H9 (cell line): ENCODE results near the gene DIP2C. TPM values are rescaled to one million over a fixed set of nuclear protein-coding genes. Genes with fewer than 3 reads are reported as not detected.
A peak's percentile ranks its signal among the peaks of the same experiment; 100 is the strongest.

Experiments used
- DNase-seq: peaks from one replicate; pipeline ENCODE4 v3.0.0-alpha.2; 2017
- H2AFZ ChIP-seq: one replicate; pipeline ENCODE4 v1.6.1; 2013; ENCODE audit warnings: mild to moderate bottlenecking, low read length, control low read depth, moderate library complexity
- H2AK5ac ChIP-seq: 2 replicates; pipeline ENCODE4 v1.6.1; 2013; ENCODE audit warnings: low read length, control low read depth, mixed read lengths; ENCODE audit not compliant: insufficient read length
- H2BK120ac ChIP-seq: one replicate; pipeline ENCODE4 v1.6.1; 2013; ENCODE audit warnings: low read depth, mild to moderate bottlenecking, low read length, control low read depth, inconsistent platforms; ENCODE audit not compliant: poor library complexity, severe bottlenecking
- H2BK12ac ChIP-seq: 2 replicates; pipeline ENCODE4 v1.6.1; 2013; ENCODE audit warnings: low read length, control low read depth, mixed read lengths, low read depth; ENCODE audit not compliant: insufficient read length
- H2BK15ac ChIP-seq: 2 replicates; pipeline ENCODE4 v1.6.1; 2013; ENCODE audit warnings: low read depth, low read length, control low read depth
- H2BK20ac ChIP-seq: one replicate; pipeline ENCODE4 v1.6.1; 2013; ENCODE audit warnings: low read depth, mild to moderate bottlenecking, low read length, control low read depth, inconsistent platforms; ENCODE audit not compliant: poor library complexity, severe bottlenecking
- H2BK5ac ChIP-seq: 2 replicates; pipeline ENCODE4 v1.6.1; 2013; ENCODE audit warnings: low read length, control low read depth, mixed read lengths; ENCODE audit not compliant: insufficient read length
- H3K14ac ChIP-seq: 2 replicates; pipeline ENCODE4 v1.6.1; 2013; ENCODE audit warnings: low read length, control low read depth; ENCODE audit not compliant: insufficient read depth
- H3K18ac ChIP-seq: 2 replicates; pipeline ENCODE4 v1.6.1; 2013; ENCODE audit warnings: low read depth, mild to moderate bottlenecking, mixed read lengths, low read length, control low read depth; ENCODE audit not compliant: insufficient read length
- H3K23ac ChIP-seq: 2 replicates; pipeline ENCODE4 v1.6.1; 2013; ENCODE audit warnings: low read length, control low read depth, mixed read lengths, low read depth; ENCODE audit not compliant: insufficient read length
- H3K23me2 ChIP-seq: 2 replicates; pipeline ENCODE4 v1.6.1; 2013; ENCODE audit warnings: low read depth, mild to moderate bottlenecking, mixed read lengths, low read length, control low read depth; ENCODE audit not compliant: insufficient read length, poor library complexity, severe bottlenecking
- H3K27ac ChIP-seq: 2 replicates; pipeline ENCODE4 v1.5.1; 2013; ENCODE audit warnings: low read length, control low read depth, mixed read lengths, low read depth; ENCODE audit not compliant: insufficient read length
- H3K27me3 ChIP-seq: 2 replicates; pipeline ENCODE4 v1.6.1; 2013; ENCODE audit warnings: low read length, control low read depth, inconsistent platforms; ENCODE audit not compliant: insufficient read depth
- H3K4ac ChIP-seq: 2 replicates; pipeline ENCODE4 v1.6.1; 2013; ENCODE audit warnings: low read depth, mild to moderate bottlenecking, control low read depth, inconsistent platforms, low read length, moderate library complexity
- H3K4me1 ChIP-seq: 2 replicates; pipeline ENCODE4 v1.6.1; 2013; ENCODE audit warnings: low read length, control low read depth, inconsistent platforms; ENCODE audit not compliant: insufficient read depth
- H3K4me2 ChIP-seq: 2 replicates; pipeline ENCODE4 v1.6.1; 2013; ENCODE audit warnings: low read length, control low read depth, mixed read lengths; ENCODE audit not compliant: insufficient read length, insufficient read depth
- H3K56ac ChIP-seq: 2 replicates; pipeline ENCODE4 v1.6.1; 2013; ENCODE audit warnings: low read depth, mild to moderate bottlenecking, mixed read lengths, low read length, control low read depth; ENCODE audit not compliant: insufficient read length
- H3K79me1 ChIP-seq: 2 replicates; pipeline ENCODE4 v1.6.1; 2013; ENCODE audit warnings: low read depth, mild to moderate bottlenecking, moderate library complexity, low read length, control low read depth, inconsistent platforms; ENCODE audit not compliant: insufficient read depth, poor library complexity, severe bottlenecking
- H3K79me2 ChIP-seq: 2 replicates; pipeline ENCODE4 v1.6.1; 2013; ENCODE audit warnings: low read length, control low read depth, inconsistent platforms; ENCODE audit not compliant: insufficient read depth
- H3K9ac ChIP-seq: 2 replicates; pipeline ENCODE4 v1.6.1; 2013; ENCODE audit warnings: low read length, control low read depth, mixed read lengths; ENCODE audit not compliant: insufficient read length; ENCODE audit errors: extremely low read depth
- H3K9me3 ChIP-seq: one replicate; pipeline ENCODE4 v1.6.1; 2013; ENCODE audit warnings: low read depth, low read length, inconsistent platforms; ENCODE audit not compliant: control insufficient read depth
- H3T11ph ChIP-seq: one replicate; pipeline ENCODE4 v1.6.1; 2013; ENCODE audit warnings: mild to moderate bottlenecking, low read length, control low read depth, inconsistent platforms
- H4K20me1 ChIP-seq: one replicate; pipeline ENCODE4 v1.6.1; 2013; ENCODE audit not compliant: control insufficient read depth, insufficient read length, insufficient read depth
- H4K5ac ChIP-seq: 2 replicates; pipeline ENCODE4 v1.6.1; 2013; ENCODE audit warnings: low read depth, mild to moderate bottlenecking, mixed read lengths, low read length, control low read depth; ENCODE audit not compliant: insufficient read length
- H4K8ac ChIP-seq: replicated peaks from 2 replicates; pipeline ENCODE4 v1.6.1; 2013; ENCODE audit warnings: low read length, control low read depth, mixed read lengths, low read depth; ENCODE audit not compliant: insufficient read length
- H4K91ac ChIP-seq: 2 replicates; pipeline ENCODE4 v1.6.1; 2013; ENCODE audit warnings: low read depth, mild to moderate bottlenecking, moderate library complexity, mixed read lengths, low read length, control low read depth; ENCODE audit not compliant: insufficient read length
- H3K27ac Mint-ChIP-seq, 3 experiments: 2 replicates in 2 of 3; 3 replicates in 1 of 3; pipeline ENCODE4 v1.8.0; 2020 to 2021; ENCODE audit warnings: mixed read lengths in 3 of 3, mild to moderate bottlenecking in 1 of 3, moderate library complexity in 1 of 3
- H3K27me3 Mint-ChIP-seq: 2 replicates; pipeline ENCODE4 v1.8.0; 2021; ENCODE audit warnings: low read depth, mild to moderate bottlenecking, moderate library complexity, mixed read lengths
- H3K36me3 Mint-ChIP-seq, 3 experiments: 2 replicates in 2 of 3; 3 replicates in 1 of 3; pipeline ENCODE4 v1.8.0; 2020 to 2021; ENCODE audit warnings: low read depth in 3 of 3, mixed read lengths in 3 of 3; ENCODE audit not compliant: insufficient read depth in 1 of 3
- H3K4me1 Mint-ChIP-seq, 2 experiments: 2 replicates each; pipeline ENCODE4 v1.8.0; 2020; ENCODE audit warnings: mixed read lengths in 2 of 2
- H3K4me3 Mint-ChIP-seq, 2 experiments: 2 replicates in 1 of 2; 3 replicates in 1 of 2; pipeline ENCODE4 v1.8.0; 2020 to 2021; ENCODE audit warnings: mild to moderate bottlenecking in 2 of 2, mixed read lengths in 2 of 2, moderate library complexity in 1 of 2
- H3K9me3 Mint-ChIP-seq, 2 experiments: 2 replicates in 1 of 2; 3 replicates in 1 of 2; pipeline ENCODE4 v1.8.0; 2020; ENCODE audit warnings: mild to moderate bottlenecking in 2 of 2, mixed read lengths in 2 of 2, moderate library complexity in 1 of 2
- CTCF ChIP-seq: fragments of 200-600 bp; sonication (generic); conservative IDR thresholded peaks from 3 replicates; pipeline ENCODE4 v1.8.0; 2021; ENCODE audit warnings: antibody characterized with exemption, mild to moderate bottlenecking
- WGBS: extraction: QIAGEN DNeasy Blood & Tissue Kit; methylation state at CpG from one replicate; pipeline ENCODE4 v1.1.7; 2013; ENCODE audit warnings: missing lambda C conversion rate, low lambda C conversion rate, mixed read lengths; ENCODE audit not compliant: insufficient read length; ENCODE audit errors: extremely low coverage; 5-methylcytosine and 5-hydroxymethylcytosine counted together
- total RNA-seq: library from RNA; stranded (reverse); gene quantifications from 2 replicates; pipeline ENCODE4 v1.2.1, GENCODE V29; 2021

Gene DIP2C
- total RNA-seq, 1 experiment from 2014 or later: 7.9 TPM

- Histone ChIP-seq H3K14ac (no peak overlapping the region), H3K79me2 (no peaks in the 10 kb centered on the region), H2BK15ac (no peak overlapping the region), H3K4me1 (no peaks in the 10 kb centered on the region), H3K18ac (no peak overlapping the region), H3K27me3 (no peaks in the 10 kb centered on the region), H2BK120ac (no peak overlapping the region), H2BK12ac (no peak overlapping the region), H3K9ac (no peak overlapping the region), H2BK20ac (no peak overlapping the region), H3K4me2 (no peak overlapping the region), H3K23me2 (no peaks in the 10 kb centered on the region), H4K5ac (no peak overlapping the region), H3K79me1 (no peaks in the 10 kb centered on the region), H3K23ac (no peak overlapping the region), H2BK5ac (no peak overlapping the region), H3K4ac (no peak overlapping the region), H4K20me1 (no peaks in the 10 kb centered on the region), H3T11ph (no peak overlapping the region), H3K27ac (no peak overlapping the region), H2AFZ (no peak overlapping the region), H4K8ac (no peak overlapping the region), H3K9me3 (no peaks in the 10 kb centered on the region), H2AK5ac (no peak overlapping the region), H4K91ac (no peak overlapping the region), H3K56ac (no peak overlapping the region)
- no CpG with 5 or more reads among the region's 16 CpGs for WGBS
- Mint-ChIP-seq H3K4me3 (no peak overlapping the region), H3K27ac (peak overlapping the region in 1 of 3 experiments; percentile 94; a peak in 3 of 7 replicates), H3K27me3 (no peaks in the 10 kb centered on the region), H3K9me3 (0 out of 5 replicates have a peak, but pooled peaks cover 0 to 2% of the 10 kb centered on the region in 2 experiments), H3K4me1 (no peaks in the 10 kb centered on the region), H3K36me3 (peaks cover 8 to 18% (median 17%) of the 10 kb centered on the region in 3 experiments; a peak in 6 of 7 replicates)
- no peak for DNase-seq
- TF ChIP-seq CTCF: no peak
These were observed 301.4 kb downstream of the DIP2C start for GRCh38 chr10:387909-388660.
